ENCODE measurements around the gene NEGR1. TPM values are rescaled to one million over a fixed set of nuclear protein-coding genes. Genes with fewer than 3 reads are reported as not detected.

NEGR1 gene
- polyA plus RNA-seq, 4 donors, result 2.4 to 4.1 (median 3.8) TPM

DNA sequence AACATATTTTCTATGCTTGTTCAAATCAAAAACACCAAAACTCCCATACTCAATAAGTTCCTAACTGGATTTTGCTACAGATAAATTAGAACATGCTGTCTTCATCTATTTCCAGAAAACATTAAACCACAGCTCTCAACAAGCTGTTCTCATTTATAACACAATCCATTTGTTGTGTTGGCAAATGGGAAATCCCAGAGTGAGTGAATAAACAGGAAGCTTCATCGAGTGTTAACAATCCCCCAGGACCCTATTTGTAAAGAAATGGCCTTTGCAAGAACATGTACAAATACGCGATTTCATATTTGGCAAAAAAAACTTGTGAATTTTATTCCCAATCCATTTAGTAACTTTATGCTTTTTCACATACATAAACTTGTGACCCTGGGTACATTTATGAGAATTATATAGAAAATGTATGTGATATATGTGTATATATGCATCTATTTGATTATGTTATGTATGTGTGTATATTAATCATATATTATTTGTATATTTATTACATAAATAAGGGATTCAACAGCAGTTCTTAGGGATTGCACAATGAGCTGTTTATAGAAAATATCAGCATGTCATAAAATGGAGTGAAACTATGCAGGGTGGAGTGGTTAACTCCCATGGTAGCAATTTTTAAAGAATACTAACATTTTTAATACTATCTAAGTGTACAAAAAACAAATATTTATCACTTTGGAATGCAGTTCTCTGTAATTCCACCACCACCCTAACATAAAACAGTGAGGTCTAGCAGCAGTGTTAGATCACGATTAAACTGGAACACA lies 160.0 kb downstream of the NEGR1 start:
- DNase-seq (ENCODE audit: low read depth in 4 of 4, low spot score in 2 of 4), result peak in 2 of 4 donors; percentile 3 to 11

- DNase-seq (ENCODE audit: low read depth in 4 of 4, low spot score in 2 of 4), result no peak
These were observed 162.8 kb downstream of the NEGR1 start for GRCh38 chr1:72119491-72119890.

GRCh38 chr1:72117621-72118020 lies 164.7 kb downstream of the NEGR1 start:
- no peak for DNase-seq (ENCODE audit: low read depth in 4 of 4, low spot score in 2 of 4)

DNA sequence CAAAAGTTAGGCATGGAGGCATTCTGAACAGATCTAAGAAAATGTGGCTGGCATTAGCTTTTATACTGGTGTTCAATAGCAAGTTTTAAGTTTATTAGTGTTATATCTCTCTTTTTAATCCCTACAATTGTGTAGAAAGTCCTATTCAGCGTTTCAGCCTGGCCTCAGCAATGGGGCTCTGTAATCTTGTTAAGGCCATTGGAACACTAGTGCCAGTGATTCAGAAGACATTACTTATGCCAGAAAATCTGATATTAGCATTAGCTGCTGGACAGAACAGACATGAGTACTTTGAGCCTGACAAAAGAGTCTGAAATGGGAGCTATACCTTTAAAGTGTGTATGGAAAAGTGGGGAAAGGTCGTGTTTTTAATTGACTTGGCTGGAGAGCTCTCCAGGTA lies 167.0 kb downstream of the NEGR1 start:
- DNase-seq (ENCODE audit: low read depth in 4 of 4, low spot score in 2 of 4), result no peak

DNA sequence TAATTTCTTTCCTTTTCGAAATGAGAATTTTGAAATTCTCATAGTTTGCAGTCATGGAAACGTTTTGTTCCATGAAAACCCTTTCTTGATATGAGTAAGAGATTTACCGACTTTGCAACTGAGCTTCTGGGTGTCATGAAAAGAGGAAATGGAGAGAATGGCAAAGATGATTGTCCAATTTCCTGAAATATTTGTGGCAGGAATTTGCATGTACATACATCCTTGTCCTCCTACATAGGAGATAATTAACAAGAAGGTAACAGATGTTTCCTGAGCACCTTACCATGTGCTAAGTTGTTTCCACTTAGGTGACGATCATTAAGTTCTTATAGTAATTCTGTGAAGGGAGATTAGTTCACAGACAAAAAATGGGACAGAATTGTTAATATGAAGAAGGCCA lies 170.7 kb downstream of the NEGR1 start:
- DNase-seq (ENCODE audit: low read depth in 4 of 4, low spot score in 2 of 4), result no peak

DNA sequence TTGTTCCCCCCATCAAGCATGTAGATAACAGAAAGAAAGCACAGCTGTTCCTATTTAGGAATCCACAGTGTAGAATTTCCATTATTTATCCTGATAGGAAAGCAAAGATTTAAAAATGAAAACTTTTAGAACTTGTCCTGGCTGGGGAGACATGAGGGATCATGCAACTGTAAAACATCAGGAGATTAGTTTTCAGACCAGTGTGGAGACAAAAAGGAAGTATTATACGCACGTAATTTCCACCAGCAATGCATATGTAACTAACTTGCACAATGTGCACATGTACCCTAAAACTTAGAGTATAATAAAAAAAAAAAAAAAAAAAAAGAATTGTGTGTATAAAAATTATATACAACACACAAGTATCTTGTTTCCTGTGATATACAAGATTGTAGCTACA lies 172.4 kb downstream of the NEGR1 start:
- DNase-seq (ENCODE audit: low read depth in 4 of 4, low spot score in 2 of 4), result no peak

GRCh38 chr1:72105201-72105600 lies 177.1 kb downstream of the NEGR1 start:
- DNase-seq (ENCODE audit: low read depth in 4 of 4, low spot score in 2 of 4), result no peak

DNA sequence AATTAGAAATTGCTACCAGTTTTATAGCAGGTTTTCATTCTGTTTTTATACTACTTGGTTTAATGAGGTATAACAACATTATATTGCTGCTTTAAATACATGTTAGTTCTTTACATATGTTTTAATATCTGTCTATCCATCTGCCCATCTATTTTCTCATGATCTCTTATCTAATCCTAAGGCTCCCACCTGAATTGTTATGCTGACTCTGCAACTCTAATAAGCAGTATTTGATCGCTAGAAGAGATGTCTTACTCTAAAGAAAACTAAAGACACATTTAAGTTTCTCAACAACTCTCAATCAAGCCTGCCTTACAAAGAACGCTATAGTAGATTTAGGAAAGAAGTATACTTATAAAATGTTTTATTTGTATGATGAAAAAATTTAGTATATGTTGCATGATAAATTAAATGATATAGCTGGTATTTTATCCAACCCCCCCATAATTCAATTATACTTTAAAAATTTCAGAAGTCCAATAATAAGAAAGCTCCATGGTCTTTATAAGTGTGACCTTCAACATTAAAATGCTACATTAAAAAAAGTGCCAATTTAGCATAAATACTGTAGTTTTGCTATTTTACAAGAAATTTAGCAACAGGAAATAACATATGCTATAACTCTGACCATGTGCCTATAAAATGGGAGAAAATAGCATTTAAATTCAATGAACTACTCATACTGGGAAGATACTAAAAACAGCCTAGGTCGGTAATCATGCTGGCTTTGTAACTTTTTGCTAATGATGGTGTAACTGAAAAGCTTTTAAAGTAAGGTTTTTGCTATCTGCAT lies 180.3 kb downstream of the NEGR1 start:
- no peak for DNase-seq (ENCODE audit: low read depth in 4 of 4, low spot score in 2 of 4)

DNA sequence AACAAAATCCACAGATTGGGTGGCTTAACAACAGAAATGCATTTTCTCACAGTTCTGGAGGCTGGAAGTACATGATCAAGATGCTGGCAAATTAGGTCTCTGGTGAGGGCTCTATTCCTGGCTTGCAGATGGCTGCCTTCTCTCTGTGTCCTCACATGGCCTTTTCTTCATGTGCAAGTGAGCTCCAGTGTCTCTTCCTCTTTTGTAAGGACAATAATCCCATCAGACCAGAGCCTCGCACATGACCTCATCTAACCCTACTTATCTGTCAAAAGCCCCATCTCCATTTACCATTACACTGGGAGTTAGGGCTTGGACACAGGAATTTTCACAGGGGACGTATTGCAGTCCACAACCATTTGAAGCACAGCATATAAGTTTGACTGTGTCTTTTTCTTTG lies 181.6 kb downstream of the NEGR1 start:
- no peak for DNase-seq (ENCODE audit: low read depth in 4 of 4, low spot score in 2 of 4)

- no peak for DNase-seq (ENCODE audit: low read depth in 4 of 4, low spot score in 2 of 4)
These were observed 184.3 kb downstream of the NEGR1 start for GRCh38 chr1:72097851-72098570.

DNA sequence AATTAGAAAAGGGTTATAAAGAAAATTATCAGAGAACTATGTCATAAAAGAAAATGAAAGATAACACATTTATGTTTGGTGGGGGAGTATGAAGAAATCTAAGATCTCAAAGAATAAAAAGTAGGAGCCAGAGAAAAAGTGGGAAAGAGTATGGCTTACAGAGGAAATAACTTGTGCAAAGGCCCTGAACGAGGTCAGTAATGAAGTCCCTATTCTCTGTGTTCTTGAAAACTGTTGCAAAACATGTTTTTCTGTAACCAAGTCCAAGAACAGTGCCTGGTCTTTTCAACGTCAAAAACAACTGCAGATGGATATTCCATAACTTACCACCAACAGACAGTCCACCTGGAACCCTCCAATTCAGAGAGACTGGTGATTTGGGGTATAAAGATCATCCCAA lies 188.1 kb downstream of the NEGR1 start:
- no peak for DNase-seq (ENCODE audit: low read depth in 4 of 4, low spot score in 2 of 4)

DNA sequence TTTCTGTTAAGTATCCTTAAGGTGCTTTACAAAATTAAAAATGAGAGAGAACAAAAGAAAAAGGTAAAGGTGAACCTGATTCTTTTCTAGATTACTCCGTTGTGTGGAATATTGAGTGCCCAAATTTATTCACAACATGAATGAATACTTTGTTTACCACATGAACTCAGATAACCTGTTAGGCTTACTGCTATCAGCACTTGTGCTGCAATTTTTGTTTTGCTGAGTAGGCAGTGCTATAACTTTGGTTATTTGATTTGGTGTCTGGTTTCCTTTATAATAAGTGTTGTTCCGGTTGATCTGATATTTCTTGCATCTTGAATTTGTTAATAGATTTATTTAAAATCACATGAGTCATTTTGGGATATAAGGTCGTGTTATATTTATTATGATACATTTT lies 195.9 kb downstream of the NEGR1 start:
- DNase-seq (ENCODE audit: low read depth in 4 of 4, low spot score in 2 of 4), result no peak

DNA sequence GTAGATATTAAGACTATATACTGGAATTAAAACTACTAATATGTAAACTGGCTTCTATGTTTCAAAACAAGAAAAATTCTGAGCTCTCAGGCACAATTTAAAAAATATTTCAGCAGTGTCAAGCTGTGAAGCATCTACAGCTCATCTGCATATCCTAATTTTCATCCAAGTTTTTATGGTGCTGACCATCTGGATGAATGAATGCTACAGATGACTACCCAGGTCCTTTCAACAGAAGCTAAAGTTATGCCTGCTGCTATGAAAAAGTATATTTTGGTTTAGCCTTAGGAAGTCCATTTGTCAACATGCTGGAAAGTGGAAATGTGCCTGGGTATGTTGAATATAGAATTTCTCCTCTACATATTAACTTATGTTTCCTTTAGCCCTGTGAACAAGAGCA lies 206.9 kb downstream of the NEGR1 start:
- DNase-seq (ENCODE audit: low read depth in 4 of 4, low spot score in 2 of 4), result no peak

DNA sequence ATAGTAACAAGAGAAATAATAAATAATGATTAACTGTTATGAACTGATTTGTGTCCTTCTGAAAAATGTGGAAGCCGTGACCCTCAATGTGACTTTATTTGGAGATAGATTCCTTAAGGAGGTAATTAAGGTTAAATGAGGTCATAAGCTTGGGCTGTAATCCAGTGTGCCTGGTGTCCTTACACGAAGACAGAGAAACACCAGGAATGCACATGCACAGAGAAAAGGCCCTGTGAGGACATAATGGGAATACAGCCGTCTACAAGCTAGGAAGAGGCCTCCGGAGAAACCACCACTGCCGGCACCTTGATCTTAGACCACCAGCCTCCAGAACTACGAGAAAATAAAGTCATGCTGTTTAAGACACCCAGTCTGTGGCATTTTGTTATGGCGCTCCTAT lies 215.9 kb downstream of the NEGR1 start:
- no peak for DNase-seq (ENCODE audit: low read depth in 4 of 4, low spot score in 2 of 4)

DNA sequence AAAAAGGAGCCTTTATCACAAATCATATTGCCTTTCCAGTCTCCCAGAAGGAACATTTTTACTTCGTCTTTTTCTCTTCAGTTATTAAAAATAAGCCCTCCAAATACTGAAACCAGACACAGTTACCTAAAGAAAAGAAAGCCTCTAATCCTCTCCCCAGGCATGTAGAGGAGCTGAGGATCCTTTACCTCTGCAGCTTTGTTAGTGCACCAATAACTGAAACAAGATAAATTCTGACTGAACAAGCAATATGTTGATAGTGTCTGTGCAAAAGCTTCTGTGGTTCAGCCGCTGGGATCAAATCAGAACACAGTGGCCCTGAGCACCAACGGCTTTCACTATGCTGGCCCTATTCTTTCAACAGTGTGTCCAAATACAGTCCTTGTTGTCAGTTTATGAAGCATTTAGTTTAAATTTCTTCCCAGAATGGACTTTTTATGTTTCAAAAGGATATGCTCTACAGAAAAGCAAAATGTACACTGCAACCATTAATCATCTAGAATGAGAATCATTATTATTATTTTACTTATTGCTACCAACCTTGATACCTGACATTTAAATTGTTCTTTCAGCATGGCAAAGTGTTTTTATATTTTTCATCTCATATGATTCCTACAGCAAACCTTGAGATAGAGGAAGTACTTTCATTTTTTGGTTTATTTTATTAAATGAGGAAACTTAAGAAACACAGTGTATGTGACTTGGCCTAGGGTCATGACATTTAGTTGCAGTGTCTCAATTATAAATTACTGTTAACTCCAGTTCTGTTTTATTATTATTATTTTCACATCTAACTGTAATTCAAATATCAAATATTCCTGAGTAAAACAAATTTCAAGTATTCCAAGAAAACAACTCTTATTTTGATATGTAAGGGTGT lies 217.9 kb downstream of the NEGR1 start:
- no peak for DNase-seq (ENCODE audit: low read depth in 4 of 4, low spot score in 2 of 4)

- no peak for DNase-seq (ENCODE audit: low read depth in 4 of 4, low spot score in 2 of 4)
These were observed 218.8 kb downstream of the NEGR1 start for GRCh38 chr1:72063364-72064044.

- no peak for DNase-seq (ENCODE audit: low read depth in 4 of 4, low spot score in 2 of 4)
These were observed 219.8 kb downstream of the NEGR1 start for GRCh38 chr1:72062584-72062983.

DNA sequence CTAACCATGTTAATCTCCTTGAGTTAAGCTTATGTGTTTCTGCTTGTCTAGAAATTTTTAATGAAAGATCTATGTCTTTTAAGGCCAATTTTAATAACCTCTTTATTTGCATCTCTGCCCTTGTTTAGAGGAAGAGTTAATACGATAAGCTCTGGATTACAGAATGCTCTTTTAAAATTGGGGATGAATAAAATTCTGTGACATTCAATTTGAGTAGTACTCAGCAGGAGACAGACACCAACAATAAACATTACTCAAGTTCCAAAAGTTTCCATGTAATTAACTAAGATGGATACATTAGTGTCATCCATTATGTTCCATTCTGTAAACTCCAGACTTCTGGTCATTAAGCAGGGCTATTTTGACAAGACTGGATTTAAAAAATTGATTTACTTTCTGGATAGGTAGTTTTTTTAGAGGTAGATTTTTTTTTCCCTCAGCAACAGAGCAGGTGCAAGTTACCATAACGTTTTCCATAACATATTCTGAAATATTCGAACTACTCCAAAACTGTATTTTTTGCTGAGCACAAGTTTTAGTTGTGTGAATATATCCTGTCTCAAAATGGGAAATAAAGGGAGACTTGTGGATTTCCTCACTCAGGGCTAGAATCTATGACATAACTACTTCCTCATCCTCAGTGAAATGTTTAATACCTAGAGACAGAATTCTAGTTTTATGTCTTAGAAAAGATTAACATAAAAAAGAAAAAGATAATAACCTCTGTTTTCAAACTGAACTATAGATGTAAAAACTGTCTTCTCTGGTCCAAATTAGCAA lies 221.7 kb downstream of the NEGR1 start:
- no peak for DNase-seq (ENCODE audit: low read depth in 4 of 4, low spot score in 2 of 4)

- no peak for DNase-seq (ENCODE audit: low read depth in 4 of 4, low spot score in 2 of 4)
These were observed 225.8 kb downstream of the NEGR1 start for GRCh38 chr1:72056516-72056915.
